GM19467 (cell line): Measurements from ENCODE around the gene YTHDC1.
A peak's percentile ranks its signal among the peaks of the same experiment; 100 is the strongest.
"Not testable (repeated sequence)": the region's sequence is repeated elsewhere in the genome, so short reads cannot be mapped to it uniquely, and the experiment has no call there.

Experiments
- ATAC-seq: cut with Tn5 transposase; IDR thresholded peaks from one replicate; pipeline ENCODE4 v1.9.1; 2021; ENCODE audit warnings: mild to moderate bottlenecking, moderate library complexity; ENCODE audit not compliant: unreplicated experiment

The YTHDC1 gene

GRCh38 chr4:68349649-68350360, at the start of gene YTHDC1:
TSS of gene YTHDC1 (minus strand) at chr4:68350090. CDS start at chr4:68349753, 337 bp downstream.
- peak; percentile 98 for ATAC-seq

- ATAC-seq, result no peak
These were observed 49.4 kb upstream of the YTHDC1 start for GRCh38 chr4:68399306-68399705.

GRCh38 chr4:68396756-68397155, 46.9 kb upstream of the YTHDC1 start:
- no peak for ATAC-seq

GRCh38 chr4:68391436-68391835, 41.5 kb upstream of the YTHDC1 start:
- no peak for ATAC-seq

- no peak for ATAC-seq
These were observed 40.5 kb upstream of the YTHDC1 start for GRCh38 chr4:68390205-68390935.

- not testable (repeated sequence) for ATAC-seq
These were observed 39.6 kb upstream of the YTHDC1 start for GRCh38 chr4:68389386-68389913.

GRCh38 chr4:68388347-68388865, 38.5 kb upstream of the YTHDC1 start:
- no peak for ATAC-seq

GRCh38 chr4:68385267-68385666, 35.4 kb upstream of the YTHDC1 start:
- ATAC-seq, result no peak

- ATAC-seq, result no peak
These were observed 33.2 kb upstream of the YTHDC1 start for GRCh38 chr4:68383115-68383514.

GRCh38 chr4:68378226-68378625, 28.3 kb upstream of the YTHDC1 start:
- ATAC-seq, result no peak

- peak; percentile 75 for ATAC-seq
These were observed 26.0 kb upstream of the YTHDC1 start for GRCh38 chr4:68375667-68376559.

- peak; percentile 94 for ATAC-seq
These were observed 23.6 kb upstream of the YTHDC1 start for GRCh38 chr4:68373513-68373912.

- ATAC-seq, result no peak
These were observed 22.7 kb upstream of the YTHDC1 start for GRCh38 chr4:68372588-68372987.

- no peak for ATAC-seq
These were observed 19.4 kb upstream of the YTHDC1 start for GRCh38 chr4:68369142-68369805.

- no peak for ATAC-seq
These were observed 18.8 kb upstream of the YTHDC1 start for GRCh38 chr4:68368691-68369131.

GRCh38 chr4:68367835-68368234, 17.9 kb upstream of the YTHDC1 start:
- no peak for ATAC-seq

- no peak for ATAC-seq
These were observed 16.7 kb upstream of the YTHDC1 start for GRCh38 chr4:68366600-68366999.

- no peak for ATAC-seq
These were observed 15.2 kb upstream of the YTHDC1 start for GRCh38 chr4:68365068-68365467.

GRCh38 chr4:68361146-68361589, 11.3 kb upstream of the YTHDC1 start:
- no peak for ATAC-seq
